Transverse colon (tissue), 4 donors: ENCODE data around the gene CNOT4.

ENCODE experiments used
- CTCF ChIP-seq, 5 experiments: fragments of 200-600 bp in 3 of 5; fragments of 450-650 bp in 2 of 5; sonication (generic) in 3 of 5; IDR thresholded peaks; 1 replicate in 2 of 5; 2 replicates in 3 of 5; pipeline ENCODE4 v1.5.1; 2016 to 2017; ENCODE audit warnings: antibody characterized with exemption in 5 of 5, inconsistent platforms in 3 of 5, mild to moderate bottlenecking in 2 of 5, moderate library complexity in 1 of 5
- EP300 ChIP-seq: sonication (generic); formaldehyde crosslinking; IDR thresholded peaks from one replicate; pipeline ENCODE4 v1.6.1; 2017; ENCODE audit warnings: antibody characterized with exemption, low read depth
- POLR2A ChIP-seq: fragments of 450-650 bp; IDR thresholded peaks from one replicate; pipeline ENCODE4 v1.6.1; 2016; ENCODE audit warnings: antibody characterized with exemption, mild to moderate bottlenecking, moderate library complexity
- POLR2AphosphoS5 ChIP-seq, 3 donors: sonication (generic); formaldehyde crosslinking; IDR thresholded peaks; one replicate each; pipeline ENCODE4 v1.6.1; 2016; ENCODE audit warnings: antibody characterized with exemption in 3 of 3

GRCh38 chr7:135512135-135512887 is 2.4 kb upstream of the CNOT4 start:
- TF ChIP-seq CTCF (IDR thresholded peaks at IDR 0.05), result peak in 4 of 5 experiments; percentile 43 to 59 (median 50)
- no peak for TF ChIP-seq EP300
- TF ChIP-seq POLR2A, result no peak
- TF ChIP-seq POLR2AphosphoS5 (IDR thresholded peaks at IDR 0.05), result no peak
